ENCODE measurements around the gene RHEX.
A peak's percentile ranks its signal among the peaks of the same experiment; 100 is the strongest.

Gene RHEX

GRCh38 chr1:206089341-206089740 is 36.4 kb downstream of the RHEX start:
- DNase-seq (ENCODE audit: low read depth in 1 of 2, low spot score in 1 of 2) = no peak

- DNase-seq (ENCODE audit: low read depth in 1 of 2, low spot score in 1 of 2) = no peak
Observed at GRCh38 chr1:206094024-206094423, 41.1 kb downstream of the RHEX start.

- no peak for DNase-seq (ENCODE audit: low read depth in 1 of 2, low spot score in 1 of 2)
Observed at GRCh38 chr1:206097381-206097780, 44.4 kb downstream of the RHEX start.

- no peak for DNase-seq (ENCODE audit: low read depth in 1 of 2, low spot score in 1 of 2)
Observed at GRCh38 chr1:206098242-206098919, 45.4 kb downstream of the RHEX start.

GRCh38 chr1:206100226-206100815 is 47.3 kb downstream of the RHEX start:
- no peak for DNase-seq (ENCODE audit: low read depth in 1 of 2, low spot score in 1 of 2)

GRCh38 chr1:206101351-206102045 is 48.5 kb downstream of the RHEX start:
- no peak for DNase-seq (ENCODE audit: low read depth in 1 of 2, low spot score in 1 of 2)

GRCh38 chr1:206102292-206102936 is 49.4 kb downstream of the RHEX start:
- no peak for DNase-seq (ENCODE audit: low read depth in 1 of 2, low spot score in 1 of 2)

GRCh38 chr1:206103979-206104378 is 51.0 kb downstream of the RHEX start:
- DNase-seq (ENCODE audit: low read depth in 1 of 2, low spot score in 1 of 2) = no peak

- DNase-seq (ENCODE audit: low read depth in 1 of 2, low spot score in 1 of 2) = no peak
Observed at GRCh38 chr1:206105464-206105995, 52.6 kb downstream of the RHEX start.

GRCh38 chr1:206106328-206107167 is 53.6 kb downstream of the RHEX start:
- peak; percentile 62 to 80 for DNase-seq (ENCODE audit: low read depth in 1 of 2, low spot score in 1 of 2)

- DNase-seq (ENCODE audit: low read depth in 1 of 2, low spot score in 1 of 2) = no peak
Observed at GRCh38 chr1:206107168-206107544, 54.2 kb downstream of the RHEX start.

- no peak for DNase-seq (ENCODE audit: low read depth in 1 of 2, low spot score in 1 of 2)
Observed at GRCh38 chr1:206108635-206109034, 55.7 kb downstream of the RHEX start.

GRCh38 chr1:206109718-206110117 is 56.7 kb downstream of the RHEX start:
- DNase-seq (ENCODE audit: low read depth in 1 of 2, low spot score in 1 of 2) = no peak

- DNase-seq (ENCODE audit: low read depth in 1 of 2, low spot score in 1 of 2) = no peak
Observed at GRCh38 chr1:206110161-206110560, 57.2 kb downstream of the RHEX start.

GRCh38 chr1:206110820-206111219 is 57.8 kb downstream of the RHEX start:
- DNase-seq (ENCODE audit: low read depth in 1 of 2, low spot score in 1 of 2) = no peak

GRCh38 chr1:206111271-206111927 is 58.4 kb downstream of the RHEX start:
- no peak for DNase-seq (ENCODE audit: low read depth in 1 of 2, low spot score in 1 of 2)

GRCh38 chr1:206112600-206113301 is 59.8 kb downstream of the RHEX start:
- DNase-seq (ENCODE audit: low read depth in 1 of 2, low spot score in 1 of 2) = no peak

GRCh38 chr1:206114692-206115640 is 62.0 kb downstream of the RHEX start:
- no peak for DNase-seq (ENCODE audit: low read depth in 1 of 2, low spot score in 1 of 2)

- no peak for DNase-seq (ENCODE audit: low read depth in 1 of 2, low spot score in 1 of 2)
Observed at GRCh38 chr1:206115791-206116190, 62.8 kb downstream of the RHEX start.
